Hair follicular keratinocyte (primary cell): ENCODE measurements around the gene CXCR4. TPM values are rescaled to one million over a fixed set of nuclear protein-coding genes. Genes with fewer than 3 reads are reported as not detected.

Source experiments
- total RNA-seq: library from RNA; depleted of rRNA; stranded (reverse); fragments of >200 nt; gene quantifications from 2 replicates; pipeline ENCODE4 v1.2.3, GENCODE V29; 2015

Gene CXCR4
- total RNA-seq, result not detected in 2 replicates

DNA sequence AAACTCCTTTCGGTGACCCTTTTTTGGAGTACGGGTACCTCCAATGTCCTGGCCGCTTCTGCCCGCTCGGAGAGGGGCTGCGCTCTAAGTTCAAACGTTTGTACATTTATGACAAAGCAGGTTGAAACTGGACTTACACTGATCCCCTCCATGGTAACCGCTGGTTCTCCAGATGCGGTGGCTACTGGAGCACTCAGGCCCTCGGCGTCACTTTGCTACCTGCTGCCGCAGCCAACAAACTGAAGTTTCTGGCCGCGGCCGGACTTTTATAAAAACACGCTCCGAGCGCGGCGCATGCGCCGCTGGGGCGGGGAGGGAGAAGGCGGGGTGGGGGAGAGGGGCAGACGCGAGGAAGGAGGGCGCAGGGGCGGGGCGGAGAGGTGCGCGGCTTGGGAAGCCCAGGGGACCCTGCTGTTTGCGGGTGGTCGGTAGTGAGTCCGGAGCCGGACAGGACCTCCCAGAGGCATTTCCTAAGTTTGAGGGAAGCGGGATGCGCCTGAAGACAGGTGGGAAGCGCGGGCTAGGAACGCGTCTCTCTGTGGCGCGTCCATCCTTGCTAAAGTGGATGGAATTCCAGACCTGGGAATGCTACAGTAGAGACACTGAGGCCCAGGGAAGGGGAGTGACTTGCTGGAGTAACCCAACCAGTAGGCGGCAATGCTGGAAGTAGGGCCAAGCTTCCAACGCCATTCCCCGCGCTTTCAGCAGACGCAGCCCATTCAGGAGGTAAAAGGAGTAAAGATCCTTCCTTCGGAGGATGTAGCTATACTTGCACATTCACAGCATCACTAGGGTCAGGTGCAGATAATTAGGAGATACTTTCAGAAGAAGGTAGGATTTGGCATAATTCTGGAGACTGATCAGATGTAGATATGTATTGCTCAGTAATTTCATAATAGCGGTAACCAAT, at the start of gene CXCR4:
TSS of gene CXCR4 (minus strand) at position 241 of the 910 bp plus-strand sequence. CDS start at position 152, 89 bp downstream.

Other genes with a start within 250 kb of the CXCR4 start
- gene MCM6, start 241.7 kb downstream of the CXCR4 start, total RNA-seq, result 15.6 and 33.6 TPM in 2 replicates
- 72.8 and 80.5 TPM in 2 replicates for gene DARS1, start 132.5 kb downstream of the CXCR4 start, total RNA-seq